Adrenal gland (tissue), 5 donors: ENCODE measurements around the gene ZSWIM5.

Source experiments
- POLR2A ChIP-seq, 2 donors: fragments of 450-650 bp; IDR thresholded peaks; one replicate each; pipeline ENCODE4 v1.6.1; 2017; ENCODE audit warnings: antibody characterized with exemption in 2 of 2, mild to moderate bottlenecking in 2 of 2, moderate library complexity in 1 of 2
- TF ChIP-seq, protein P1 (sequence below), 6 experiments: fragments of 450-650 bp in 4 of 6; fragments of 200-600 bp in 2 of 6; sonication (generic) in 1 of 6; IDR thresholded peaks; 1 replicate in 5 of 6; 2 replicates in 1 of 6; pipeline versions ENCODE4 v1.5.1 to v1.8.0; 2016 to 2021; ENCODE audit warnings: antibody characterized with exemption in 6 of 6, mild to moderate bottlenecking in 2 of 6, moderate library complexity in 1 of 6
- donor health status: DM: no; HTN: no; CAD: no.

DNA sequence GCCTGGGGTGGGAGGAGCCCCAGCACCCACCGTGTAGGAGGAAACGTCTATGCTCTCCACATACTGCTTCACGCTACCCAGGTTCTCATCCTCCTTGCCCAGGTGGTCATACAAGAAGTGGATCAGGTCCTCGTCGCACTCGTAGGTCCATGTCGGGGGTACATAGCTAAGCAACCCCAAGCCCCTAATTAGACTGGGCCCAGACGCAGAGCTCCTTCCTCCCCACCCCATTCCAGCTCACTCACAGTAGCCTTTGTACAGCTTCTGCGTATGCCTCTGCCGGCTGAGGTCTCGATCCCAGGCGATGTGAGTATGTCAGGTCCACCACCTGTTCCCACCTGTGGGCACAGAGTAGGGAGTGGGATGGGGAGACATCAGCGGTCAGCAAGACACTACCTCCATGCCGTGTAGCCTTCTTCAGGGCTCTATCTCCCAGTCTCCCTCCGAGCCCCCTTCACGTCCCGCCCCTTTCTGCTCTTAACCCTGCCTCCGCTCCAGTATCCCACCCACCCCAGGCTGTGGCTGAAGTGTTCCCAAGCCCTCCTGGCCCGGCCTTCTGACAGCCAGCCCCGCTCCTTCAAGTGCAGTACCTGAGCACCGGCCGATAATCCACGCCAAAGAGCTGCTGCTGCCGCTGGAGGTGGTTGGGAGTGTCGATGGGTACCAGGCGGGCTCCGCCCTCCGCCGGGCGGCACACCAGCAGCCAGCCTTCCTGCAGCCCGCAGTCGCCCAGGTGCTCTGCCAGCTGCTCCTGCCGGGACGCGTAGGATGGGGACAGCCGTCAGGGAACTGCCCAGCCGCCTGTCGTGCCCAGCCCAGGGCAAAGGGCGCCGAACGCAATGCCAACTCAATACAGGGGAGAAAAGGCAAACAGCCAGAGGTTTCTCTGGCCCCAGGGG lies 196.2 kb downstream of the ZSWIM5 start:
- TF ChIP-seq, protein P1, sequence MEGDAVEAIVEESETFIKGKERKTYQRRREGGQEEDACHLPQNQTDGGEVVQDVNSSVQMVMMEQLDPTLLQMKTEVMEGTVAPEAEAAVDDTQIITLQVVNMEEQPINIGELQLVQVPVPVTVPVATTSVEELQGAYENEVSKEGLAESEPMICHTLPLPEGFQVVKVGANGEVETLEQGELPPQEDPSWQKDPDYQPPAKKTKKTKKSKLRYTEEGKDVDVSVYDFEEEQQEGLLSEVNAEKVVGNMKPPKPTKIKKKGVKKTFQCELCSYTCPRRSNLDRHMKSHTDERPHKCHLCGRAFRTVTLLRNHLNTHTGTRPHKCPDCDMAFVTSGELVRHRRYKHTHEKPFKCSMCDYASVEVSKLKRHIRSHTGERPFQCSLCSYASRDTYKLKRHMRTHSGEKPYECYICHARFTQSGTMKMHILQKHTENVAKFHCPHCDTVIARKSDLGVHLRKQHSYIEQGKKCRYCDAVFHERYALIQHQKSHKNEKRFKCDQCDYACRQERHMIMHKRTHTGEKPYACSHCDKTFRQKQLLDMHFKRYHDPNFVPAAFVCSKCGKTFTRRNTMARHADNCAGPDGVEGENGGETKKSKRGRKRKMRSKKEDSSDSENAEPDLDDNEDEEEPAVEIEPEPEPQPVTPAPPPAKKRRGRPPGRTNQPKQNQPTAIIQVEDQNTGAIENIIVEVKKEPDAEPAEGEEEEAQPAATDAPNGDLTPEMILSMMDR (IDR thresholded peaks at IDR 0.05) = no peak
- TF ChIP-seq POLR2A (IDR thresholded peaks at IDR 0.05) = no peak
